GM23338 (cell line): ENCODE data around the gene ANO4. TPM values are rescaled to one million over a fixed set of nuclear protein-coding genes. Genes with fewer than 3 reads are reported as not detected.

Source experiments
- ATAC-seq: fragments of 200-7000 bp; cut with Tn5 transposase; 3 replicates; pipeline ENCODE4 v1.9.1; 2020
- DNase-seq: peaks from one replicate; pipeline ENCODE4 v3.0.0-alpha.2; 2015; ENCODE audit warnings: low spot score
- H2AFZ ChIP-seq: fragments of 200-600 bp; sonication (generic); 2 replicates; pipeline ENCODE4 v1.8.0; 2016; ENCODE audit warnings: antibody characterized with exemption, mild to moderate bottlenecking, moderate library complexity
- H3F3A ChIP-seq: fragments of 200-600 bp; sonication (generic); replicated peaks from 2 replicates; pipeline ENCODE4 v1.8.0; 2017; ENCODE audit warnings: antibody characterized with exemption, mixed run types, low read depth
- H3K27ac ChIP-seq: fragments of 200-600 bp; sonication (generic); 2 replicates; pipeline ENCODE4 v1.6.1; 2016; ENCODE audit warnings: low read depth
- H3K27me3 ChIP-seq: fragments of 200-600 bp; sonication (generic); 2 replicates; pipeline ENCODE4 v1.8.0; 2016; ENCODE audit warnings: mild to moderate bottlenecking, mixed run types, moderate library complexity; ENCODE audit not compliant: insufficient read depth
- H3K36me3 ChIP-seq: fragments of 200-600 bp; sonication (generic); 2 replicates; pipeline ENCODE4 v1.8.0; 2016; ENCODE audit warnings: mild to moderate bottlenecking; ENCODE audit not compliant: insufficient read depth
- H3K4me1 ChIP-seq: fragments of 200-600 bp; sonication (generic); 2 replicates; pipeline ENCODE4 v1.8.0; 2016; ENCODE audit warnings: mild to moderate bottlenecking, moderate library complexity; ENCODE audit not compliant: insufficient read depth
- H3K4me2 ChIP-seq: fragments of 200-600 bp; sonication (generic); 2 replicates; pipeline ENCODE4 v1.7.1; 2017; ENCODE audit warnings: mixed run types
- H3K4me3 ChIP-seq: fragments of 200-600 bp; sonication (generic); 2 replicates; pipeline ENCODE4 v1.6.1; 2016; ENCODE audit warnings: mixed run types
- H3K79me2 ChIP-seq: fragments of 200-600 bp; sonication (generic); replicated peaks from 2 replicates; pipeline ENCODE4 v1.8.0; 2017; ENCODE audit warnings: mild to moderate bottlenecking; ENCODE audit not compliant: insufficient read depth
- H3K9me2 ChIP-seq: fragments of 200-600 bp; sonication (generic); 2 replicates; pipeline ENCODE4 v1.8.0; 2017; ENCODE audit not compliant: insufficient read depth
- H4K20me1 ChIP-seq: fragments of 200-600 bp; sonication (generic); replicated peaks from 2 replicates; pipeline ENCODE4 v1.8.0; 2017; ENCODE audit warnings: mild to moderate bottlenecking; ENCODE audit not compliant: insufficient read depth
- H3K27ac Mint-ChIP-seq: 2 replicates; pipeline ENCODE4 v1.8.0; 2020; ENCODE audit warnings: inconsistent platforms, mild to moderate bottlenecking, moderate library complexity, mixed read lengths
- H3K27me3 Mint-ChIP-seq: 3 replicates; pipeline ENCODE4 v1.8.0; 2022; ENCODE audit warnings: low read depth, mild to moderate bottlenecking, moderate library complexity, mixed read lengths, inconsistent platforms; ENCODE audit not compliant: insufficient read depth, poor library complexity
- H3K36me3 Mint-ChIP-seq: 3 replicates; pipeline ENCODE4 v1.8.0; 2021; ENCODE audit warnings: low read depth, mild to moderate bottlenecking, inconsistent platforms, moderate library complexity, mixed read lengths
- H3K4me1 Mint-ChIP-seq: 3 replicates; pipeline ENCODE4 v1.8.0; 2020; ENCODE audit warnings: mild to moderate bottlenecking, inconsistent platforms, mixed read lengths
- H3K4me3 Mint-ChIP-seq: 3 replicates; pipeline ENCODE4 v1.8.0; 2021; ENCODE audit warnings: moderate library complexity, mild to moderate bottlenecking, inconsistent platforms, mixed read lengths
- H3K9me3 Mint-ChIP-seq: 3 replicates; pipeline ENCODE4 v1.8.0; 2020; ENCODE audit warnings: moderate library complexity, mild to moderate bottlenecking, inconsistent platforms, mixed read lengths
- EZH2 ChIP-seq: fragments of 200-600 bp; sonication (generic); IDR thresholded peaks from one replicate; pipeline ENCODE4 v1.8.0; 2017; ENCODE audit warnings: antibody characterized with exemption, mild to moderate bottlenecking, low read depth; ENCODE audit not compliant: unreplicated experiment
- EZH2phosphoT487 ChIP-seq: fragments of 200-600 bp; sonication (generic); IDR thresholded peaks from one replicate; pipeline ENCODE4 v1.8.1; 2018; ENCODE audit warnings: antibody characterized with exemption; ENCODE audit not compliant: unreplicated experiment
- JUNB ChIP-seq: IDR thresholded peaks from one replicate; pipeline ENCODE4 v1.6.1; 2016; ENCODE audit warnings: antibody characterized with exemption; ENCODE audit not compliant: unreplicated experiment
- STAT1 ChIP-seq: IDR thresholded peaks from one replicate; pipeline ENCODE4 v1.6.1; 2016; ENCODE audit warnings: antibody characterized with exemption; ENCODE audit not compliant: unreplicated experiment
- ZNF114 ChIP-seq: fragments of 250-450 bp; sonication (Bioruptor Pico); IDR thresholded peaks from 2 replicates; pipeline ENCODE4 v1.5.0; 2020; ENCODE audit warnings: mild to moderate bottlenecking, moderate library complexity
- ZNF331 ChIP-seq: fragments of 250-450 bp; sonication (Bioruptor Pico); IDR thresholded peaks from 2 replicates; pipeline ENCODE4 v1.5.0; 2020; ENCODE audit warnings: low read depth, mild to moderate bottlenecking, moderate library complexity
- long read RNA-seq: library from polyadenylated mRNA; unstranded; transcript quantifications from one replicate; pipeline ENCODE4 v2.0.0, GENCODE V29; 2020; ENCODE audit not compliant: unreplicated experiment
- polyA plus RNA-seq: library from polyadenylated mRNA; unstranded; fragments of >200 nt; fragmentation: Nextera tagmentation; extraction: Ambion mirVana; gene quantifications from 2 replicates; pipeline ENCODE4 v1.2.1, GENCODE V29; 2016
- total RNA-seq: library from RNA; depleted of rRNA; stranded (reverse); fragments of >200 nt; shearing (Covaris generic); gene quantifications from 2 replicates; pipeline ENCODE4 v1.2.3, GENCODE V29; 2014; rRNA removed
- TF ChIP-seq, protein P1 (sequence below): IDR thresholded peaks from one replicate; pipeline ENCODE4 v1.6.1; 2018; ENCODE audit warnings: antibody characterized with exemption; ENCODE audit not compliant: unreplicated experiment
- TF ChIP-seq, protein P2 (sequence below), 2 experiments: fragments of 200-600 bp in 1 of 2; sonication (generic) in 1 of 2; conservative IDR thresholded peaks; 2 replicates each; pipeline versions ENCODE4 v1.5.1 to v1.6.1; 2016 to 2017; ENCODE audit warnings: antibody characterized with exemption in 2 of 2, low read depth in 2 of 2, mild to moderate bottlenecking in 2 of 2, moderate library complexity in 1 of 2

Gene ANO4
- 2.6 and 8.7 TPM in 2 replicates for total RNA-seq
- 0.89 and 1.7 TPM in 2 replicates for polyA plus RNA-seq
- long read RNA-seq, partial matches to known transcripts: 1 of 2 reads
- long read RNA-seq, other reads (novel, unspliced or antisense): 1 of 2 reads

DNA sequence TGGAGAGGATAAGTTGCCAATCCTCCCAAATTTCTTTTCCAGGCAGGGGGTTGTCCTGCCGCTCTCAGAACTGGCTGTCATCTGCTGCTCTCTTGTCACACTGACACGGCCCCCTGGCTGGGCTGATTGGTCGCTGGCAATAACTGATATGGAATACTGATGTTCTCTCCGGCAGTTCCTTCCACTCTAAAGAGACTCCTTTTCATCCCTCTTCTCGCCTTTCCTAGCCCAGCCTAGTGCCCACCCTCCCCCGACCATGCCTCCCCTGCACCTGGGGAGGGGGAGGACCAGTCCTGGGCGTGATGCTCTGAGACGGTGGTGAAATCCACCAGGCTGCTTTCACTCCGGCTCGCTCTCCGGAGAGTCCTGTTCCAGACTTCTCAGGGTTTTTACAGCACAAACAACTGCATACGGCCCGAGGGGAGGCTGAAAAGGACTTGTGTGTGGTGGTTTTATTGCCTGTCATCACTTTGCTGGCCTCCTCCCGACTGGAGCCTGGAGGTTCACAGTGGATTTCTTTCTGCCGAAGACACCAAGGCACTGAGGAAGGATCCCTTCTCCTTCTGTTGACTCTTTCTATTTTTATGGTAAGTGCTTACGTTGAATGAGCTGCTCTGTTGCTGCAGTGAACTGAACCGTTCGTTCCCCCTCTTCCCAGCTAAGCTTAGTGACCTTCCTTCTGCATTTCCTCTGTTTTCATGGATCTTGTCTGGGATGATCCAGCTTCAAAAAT, at the start of gene ANO4:
ANO4 (plus strand) TSS at position 336 of the 733 bp plus-strand sequence. CDS start 107,010 bp downstream, outside the sequence.
- TF ChIP-seq ZNF331 (CRISPR knock-in tag) (no peak), STAT1 (no peak), ZNF114 (CRISPR knock-in tag) (no peak)
- ATAC-seq (peak; percentile 83), DNase-seq (peak; percentile 42)
- Histone ChIP-seq H3K27me3 (no peaks in the 10 kb centered on the region), H3F3A (no peaks in the 10 kb centered on the region), H2AFZ (peak within 1 kb of the TSS; percentile 67; the same call in 1 of the 2 replicates), H3K4me3 (peak within 1 kb of the TSS; percentile 49), H3K27ac (no peak within 1 kb of the TSS; the same call in 1 of the 2 replicates), H3K4me1 (peaks cover 55% of the 10 kb centered on the region), H3K4me2 (peak within 1 kb of the TSS; percentile 73), H3K36me3 (no peaks in the 10 kb centered on the region), H3K9me2 (no peaks in the 10 kb centered on the region), H3K79me2 (no peaks in the 10 kb centered on the region), H4K20me1 (no peaks in the 10 kb centered on the region)
- Mint-ChIP-seq H3K36me3 (no peaks in the 10 kb centered on the region), H3K4me1 (peaks cover 50% of the 10 kb centered on the region), H3K27ac (no peak within 1 kb of the TSS; the same call in 1 of the 2 replicates), H3K27me3 (peaks cover 13% of the 10 kb centered on the region), H3K9me3 (no peaks in the 10 kb centered on the region), H3K4me3 (peak within 1 kb of the TSS; percentile 62)

DNA sequence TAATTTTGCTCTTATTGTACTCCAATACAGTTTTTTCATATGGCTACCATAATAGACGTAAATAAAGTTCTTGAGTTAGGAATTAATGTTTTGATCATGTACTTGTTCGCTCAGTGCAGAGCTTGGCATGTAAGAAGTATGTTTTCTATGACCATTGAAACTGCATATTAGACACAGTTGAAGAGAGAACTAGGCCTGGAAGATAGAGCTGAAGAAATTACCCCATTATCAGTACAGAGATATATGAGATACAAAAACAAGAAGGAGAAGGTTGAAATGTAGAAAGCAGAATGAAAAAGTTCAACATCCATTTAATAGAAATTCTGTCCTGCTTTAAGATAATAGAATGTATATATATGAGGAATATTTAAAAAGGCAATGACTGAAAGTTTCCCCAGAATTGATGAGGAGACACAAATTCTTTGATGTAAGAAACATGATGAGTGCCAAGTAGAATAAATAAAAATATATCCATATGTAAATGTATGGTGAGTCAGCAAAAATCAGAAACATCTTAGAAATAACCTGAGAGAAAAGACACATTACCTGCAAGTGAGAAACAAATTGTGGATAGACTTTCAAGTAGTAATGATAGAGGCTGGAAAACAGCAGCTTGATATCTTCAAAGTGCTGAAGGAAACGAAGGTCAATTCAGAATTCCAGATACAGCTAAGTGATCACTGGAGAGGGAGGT, 49.1 kb upstream of the ANO4 start:
- no peaks in the 10 kb centered on the region; the same call in 1 of the 3 replicates for H3K9me3 Mint-ChIP-seq
- Histone ChIP-seq H3K4me2 (no peak overlapping the region), H3K4me1 (no peaks in the 10 kb centered on the region), H2AFZ (no peak overlapping the region), H3K4me3 (no peak overlapping the region), H3K36me3 (no peaks in the 10 kb centered on the region), H3K27me3 (no peaks in the 10 kb centered on the region), H3K9me2 (no peaks in the 10 kb centered on the region), H4K20me1 (no peaks in the 10 kb centered on the region), H3F3A (no peaks in the 10 kb centered on the region), H3K27ac (no peak overlapping the region), H3K79me2 (no peaks in the 10 kb centered on the region)
- DNase-seq: no peak
- no peak overlapping the region for H3K27ac Mint-ChIP-seq
- no peaks in the 10 kb centered on the region for H3K27me3 Mint-ChIP-seq
- H3K4me1 Mint-ChIP-seq: peaks cover 8% of the 10 kb centered on the region; the same call in 2 of the 3 replicates
- ATAC-seq: no peak
- H3K36me3 Mint-ChIP-seq: no peaks in the 10 kb centered on the region
- H3K4me3 Mint-ChIP-seq: no peak overlapping the region
- TF ChIP-seq ZNF114 (CRISPR knock-in tag) (no peak), ZNF331 (CRISPR knock-in tag) (no peak), EZH2 (no peak), EZH2phosphoT487 (no peak), JUNB (no peak)
- TF ChIP-seq, protein P1, sequence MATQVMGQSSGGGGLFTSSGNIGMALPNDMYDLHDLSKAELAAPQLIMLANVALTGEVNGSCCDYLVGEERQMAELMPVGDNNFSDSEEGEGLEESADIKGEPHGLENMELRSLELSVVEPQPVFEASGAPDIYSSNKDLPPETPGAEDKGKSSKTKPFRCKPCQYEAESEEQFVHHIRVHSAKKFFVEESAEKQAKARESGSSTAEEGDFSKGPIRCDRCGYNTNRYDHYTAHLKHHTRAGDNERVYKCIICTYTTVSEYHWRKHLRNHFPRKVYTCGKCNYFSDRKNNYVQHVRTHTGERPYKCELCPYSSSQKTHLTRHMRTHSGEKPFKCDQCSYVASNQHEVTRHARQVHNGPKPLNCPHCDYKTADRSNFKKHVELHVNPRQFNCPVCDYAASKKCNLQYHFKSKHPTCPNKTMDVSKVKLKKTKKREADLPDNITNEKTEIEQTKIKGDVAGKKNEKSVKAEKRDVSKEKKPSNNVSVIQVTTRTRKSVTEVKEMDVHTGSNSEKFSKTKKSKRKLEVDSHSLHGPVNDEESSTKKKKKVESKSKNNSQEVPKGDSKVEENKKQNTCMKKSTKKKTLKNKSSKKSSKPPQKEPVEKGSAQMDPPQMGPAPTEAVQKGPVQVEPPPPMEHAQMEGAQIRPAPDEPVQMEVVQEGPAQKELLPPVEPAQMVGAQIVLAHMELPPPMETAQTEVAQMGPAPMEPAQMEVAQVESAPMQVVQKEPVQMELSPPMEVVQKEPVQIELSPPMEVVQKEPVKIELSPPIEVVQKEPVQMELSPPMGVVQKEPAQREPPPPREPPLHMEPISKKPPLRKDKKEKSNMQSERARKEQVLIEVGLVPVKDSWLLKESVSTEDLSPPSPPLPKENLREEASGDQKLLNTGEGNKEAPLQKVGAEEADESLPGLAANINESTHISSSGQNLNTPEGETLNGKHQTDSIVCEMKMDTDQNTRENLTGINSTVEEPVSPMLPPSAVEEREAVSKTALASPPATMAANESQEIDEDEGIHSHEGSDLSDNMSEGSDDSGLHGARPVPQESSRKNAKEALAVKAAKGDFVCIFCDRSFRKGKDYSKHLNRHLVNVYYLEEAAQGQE: no peak
- TF ChIP-seq, protein P2, sequence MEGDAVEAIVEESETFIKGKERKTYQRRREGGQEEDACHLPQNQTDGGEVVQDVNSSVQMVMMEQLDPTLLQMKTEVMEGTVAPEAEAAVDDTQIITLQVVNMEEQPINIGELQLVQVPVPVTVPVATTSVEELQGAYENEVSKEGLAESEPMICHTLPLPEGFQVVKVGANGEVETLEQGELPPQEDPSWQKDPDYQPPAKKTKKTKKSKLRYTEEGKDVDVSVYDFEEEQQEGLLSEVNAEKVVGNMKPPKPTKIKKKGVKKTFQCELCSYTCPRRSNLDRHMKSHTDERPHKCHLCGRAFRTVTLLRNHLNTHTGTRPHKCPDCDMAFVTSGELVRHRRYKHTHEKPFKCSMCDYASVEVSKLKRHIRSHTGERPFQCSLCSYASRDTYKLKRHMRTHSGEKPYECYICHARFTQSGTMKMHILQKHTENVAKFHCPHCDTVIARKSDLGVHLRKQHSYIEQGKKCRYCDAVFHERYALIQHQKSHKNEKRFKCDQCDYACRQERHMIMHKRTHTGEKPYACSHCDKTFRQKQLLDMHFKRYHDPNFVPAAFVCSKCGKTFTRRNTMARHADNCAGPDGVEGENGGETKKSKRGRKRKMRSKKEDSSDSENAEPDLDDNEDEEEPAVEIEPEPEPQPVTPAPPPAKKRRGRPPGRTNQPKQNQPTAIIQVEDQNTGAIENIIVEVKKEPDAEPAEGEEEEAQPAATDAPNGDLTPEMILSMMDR (conservative IDR thresholded peaks at IDR 0.05; ENCODE audit: low read depth in 2 of 2): no peak
